IMR-90 (cell line): ENCODE results near the gene PKDCC. TPM values are rescaled to one million over a fixed set of nuclear protein-coding genes. Genes with fewer than 3 reads are reported as not detected.

Experiments
- ATAC-seq: fragments of 200-7000 bp; cut with Tn5 transposase; 2 replicates; pipeline ENCODE4 v1.9.1; 2020; ENCODE audit warnings: low read depth, mild to moderate bottlenecking, moderate library complexity
- BruUV-seq: library from RNA; stranded (reverse); fragments of 400-500 nt; replicated peaks from 2 replicates; lab custom pipeline; 2021; lab: Mats Ljungman, UMichigan
- CTCF ChIA-PET: fragments of 300-600 bp; formaldehyde crosslinking; extraction: SDS; loops from one replicate; lab custom pipeline; 2021; ENCODE audit warnings: antibody characterized with exemption; lab: Yijun Ruan, JAX
- POLR2A ChIA-PET: fragments of 300-600 bp; sonication (Branson Sonifier 250); formaldehyde crosslinking; loops from one replicate; lab custom pipeline; 2022; ENCODE audit warnings: antibody characterized with exemption; ENCODE audit not compliant: unreplicated experiment; lab: Charles Lee
- DNase-seq: peaks from one replicate; pipeline ENCODE4 v3.0.0; 2013
- H2AFZ ChIP-seq: replicated peaks from 2 replicates; pipeline ENCODE3; 2013; ENCODE audit warnings: low read length, mild to moderate bottlenecking; ENCODE audit not compliant: poor library complexity
- H2AK5ac ChIP-seq: 2 replicates; pipeline ENCODE4 v1.6.1; 2013; ENCODE audit warnings: low read depth, low read length, inconsistent platforms
- H2AK9ac ChIP-seq: replicated peaks from 2 replicates; pipeline ENCODE3; 2013; ENCODE audit warnings: mild to moderate bottlenecking, low read depth, low read length, moderate library complexity; ENCODE audit not compliant: poor library complexity
- H2BK120ac ChIP-seq: 2 replicates; pipeline ENCODE4 v1.6.1; 2013; ENCODE audit warnings: low read depth, low read length, inconsistent platforms
- H2BK15ac ChIP-seq: 3 replicates; pipeline ENCODE4 v1.6.1; 2013; ENCODE audit warnings: low read depth, low read length, inconsistent platforms
- H2BK20ac ChIP-seq: 2 replicates; pipeline ENCODE4 v1.6.1; 2013; ENCODE audit warnings: low read depth, mild to moderate bottlenecking, inconsistent platforms, low read length, moderate library complexity
- H2BK5ac ChIP-seq: 2 replicates; pipeline ENCODE4 v1.6.1; 2013; ENCODE audit warnings: mild to moderate bottlenecking, low read depth, low read length, inconsistent platforms; ENCODE audit not compliant: poor library complexity, severe bottlenecking
- H3K14ac ChIP-seq: replicated peaks from 2 replicates; pipeline ENCODE4 v1.6.1; 2013; ENCODE audit warnings: low read depth, low read length, inconsistent platforms
- H3K18ac ChIP-seq: 2 replicates; pipeline ENCODE4 v1.6.1; 2013; ENCODE audit warnings: low read depth, low read length, control low read depth
- H3K23ac ChIP-seq: 2 replicates; pipeline ENCODE4 v1.6.1; 2013; ENCODE audit warnings: low read depth, low read length, inconsistent platforms
- H3K27ac ChIP-seq: 2 replicates; pipeline ENCODE4 v1.5.1; 2013; ENCODE audit warnings: mild to moderate bottlenecking, control low read depth, low read length; ENCODE audit not compliant: insufficient read depth
- H3K27me3 ChIP-seq: 2 replicates; pipeline ENCODE4 v1.6.1; 2013; ENCODE audit warnings: low read length; ENCODE audit not compliant: control insufficient read depth, insufficient read depth
- H3K36me3 ChIP-seq: 2 replicates; pipeline ENCODE4 v1.6.1; 2013; ENCODE audit warnings: low read length, mixed read lengths; ENCODE audit not compliant: control insufficient read depth, insufficient read depth
- H3K4ac ChIP-seq: 2 replicates; pipeline ENCODE4 v1.6.1; 2013; ENCODE audit warnings: low read depth, low read length, inconsistent platforms
- H3K4me1 ChIP-seq: 2 replicates; pipeline ENCODE4 v1.6.1; 2013; ENCODE audit warnings: low read length, mixed read lengths; ENCODE audit not compliant: control insufficient read depth, insufficient read depth
- H3K4me2 ChIP-seq: 2 replicates; pipeline ENCODE4 v1.6.1; 2013; ENCODE audit warnings: low read depth, mild to moderate bottlenecking, control low read depth, low read length, moderate library complexity
- H3K4me3 ChIP-seq: 2 replicates; pipeline ENCODE4 v1.5.1; 2013; ENCODE audit warnings: low read depth, mild to moderate bottlenecking, control low read depth, low read length, moderate library complexity; ENCODE audit not compliant: insufficient read depth
- H3K56ac ChIP-seq: 2 replicates; pipeline ENCODE4 v1.6.1; 2013; ENCODE audit warnings: low read length, inconsistent platforms; ENCODE audit not compliant: insufficient read depth; ENCODE audit errors: extremely low read depth
- H3K79me1 ChIP-seq, 2 experiments: 2 replicates each; pipeline ENCODE4 v1.6.1; 2013; ENCODE audit warnings: low read length in 2 of 2, inconsistent platforms in 1 of 2, low read depth in 1 of 2
- H3K9ac ChIP-seq: 2 replicates; pipeline ENCODE4 v1.6.1; 2013; ENCODE audit warnings: low read depth, low read length, control low read depth
- H3K9me1 ChIP-seq: 2 replicates; pipeline ENCODE4 v1.6.1; 2013; ENCODE audit warnings: low read length, inconsistent platforms; ENCODE audit not compliant: insufficient read depth
- H3K9me3 ChIP-seq: 2 replicates; pipeline ENCODE4 v1.6.1; 2013; ENCODE audit warnings: low read length; ENCODE audit not compliant: control insufficient read depth, insufficient read depth
- H4K20me1 ChIP-seq: 2 replicates; pipeline ENCODE4 v1.6.1; 2013; ENCODE audit warnings: low read length, inconsistent platforms; ENCODE audit not compliant: insufficient read depth
- H4K5ac ChIP-seq: 2 replicates; pipeline ENCODE4 v1.6.1; 2013; ENCODE audit warnings: mild to moderate bottlenecking, low read depth, low read length, control low read depth
- H4K8ac ChIP-seq, 2 experiments: 2 replicates each; pipeline ENCODE4 v1.6.1; 2013; ENCODE audit warnings: low read depth in 2 of 2, low read length in 2 of 2, control low read depth in 1 of 2, inconsistent platforms in 1 of 2
- H4K91ac ChIP-seq: 2 replicates; pipeline ENCODE4 v1.6.1; 2013; ENCODE audit warnings: low read depth, low read length, inconsistent platforms; ENCODE audit not compliant: insufficient read depth
- CEBPB ChIP-seq: IDR thresholded peaks from 2 replicates; pipeline ENCODE4 v1.6.1; 2012; ENCODE audit warnings: low read depth, low read length, improper control_type of control experiment
- ELK1 ChIP-seq: fragments of 150-350 bp; IDR thresholded peaks from 2 replicates; pipeline ENCODE4 v1.6.1; 2016; ENCODE audit warnings: low read depth, mild to moderate bottlenecking, low read length, moderate library complexity, borderline replicate concordance
- FOS ChIP-seq: fragments of 150-350 bp; IDR thresholded peaks from 2 replicates; pipeline ENCODE4 v1.6.1; 2016; ENCODE audit warnings: low read depth, low read length
- MXI1 ChIP-seq: IDR thresholded peaks from 2 replicates; pipeline ENCODE4 v1.6.1; 2012; ENCODE audit warnings: low read depth, mild to moderate bottlenecking, low read length, moderate library complexity, borderline replicate concordance
- NFE2L2 ChIP-seq: fragments of 150-350 bp; IDR thresholded peaks from 2 replicates; pipeline ENCODE4 v1.6.1; 2016; ENCODE audit warnings: low read depth, mild to moderate bottlenecking, low read length
- POLR2A ChIP-seq: IDR thresholded peaks from 2 replicates; pipeline ENCODE4 v1.6.1; 2012; ENCODE audit warnings: mild to moderate bottlenecking, low read depth, low read length
- RAD21 ChIP-seq: IDR thresholded peaks from 2 replicates; pipeline ENCODE4 v1.6.1; 2012; ENCODE audit warnings: low read length, improper control_type of control experiment
- RCOR1 ChIP-seq: IDR thresholded peaks from 2 replicates; pipeline ENCODE4 v1.6.1; 2012; ENCODE audit warnings: mild to moderate bottlenecking, low read length, improper control_type of control experiment; ENCODE audit not compliant: insufficient replicate concordance
- SMC3 ChIP-seq: fragments of 150-350 bp; IDR thresholded peaks from 2 replicates; pipeline ENCODE4 v1.6.1; 2016; ENCODE audit warnings: low read depth, mild to moderate bottlenecking, antibody characterized with exemption, low read length, moderate library complexity
- WGBS, 2 experiments: methylation state at CpG; one replicate each; pipeline versions ENCODE4 v1.1.5 to v1.1.7; 2013; ENCODE audit warnings: missing lambda C conversion rate in 2 of 2; ENCODE audit not compliant: insufficient read length in 1 of 2; ENCODE audit errors: extremely low coverage in 2 of 2; 5-methylcytosine and 5-hydroxymethylcytosine counted together
- dilution Hi-C: fragments of 300-500 bp; cut with HindIII; formaldehyde crosslinking; loops from one replicate; pipeline ENCODE4 v1.14.3; 2018; ENCODE audit warnings: low sequenced_read_pairs; ENCODE audit not compliant: unreplicated experiment
- in situ Hi-C: fragments of 300-500 bp; cut with MboI; formaldehyde crosslinking; loops from 3 replicates; pipeline ENCODE4 v1.14.3; 2019; ENCODE audit warnings: low sequenced_read_pairs, inconsistent platforms, mixed read lengths
- intact Hi-C: fragments of 100-400 bp; cut with micrococcal nuclease; formaldehyde crosslinking; loops from 2 replicates; pipeline ENCODE4 v1.10.0; 2022
- polyA plus RNA-seq, 3 experiments: library from polyadenylated mRNA; depleted of rRNA; stranded (reverse); fragments of >200 nt; gene quantifications; 2 replicates each; pipeline ENCODE4 v1.2.3, GENCODE V29; 2012; ENCODE audit warnings: low replicate concordance in 1 of 3
- total RNA-seq: library from RNA; depleted of rRNA; stranded (reverse); fragments of >200 nt; gene quantifications from 2 replicates; pipeline ENCODE4 v1.2.3, GENCODE V29; 2012

PKDCC gene
- total and polyA plus RNA-seq, 2 of the 4 experiments (the other 2 are of a cell fraction) = 55.6 to 95.7 TPM

GRCh38 chr2:42084231-42084671, 36.4 kb downstream of the PKDCC start:
- no TSS peak for BruUV-seq
- Histone ChIP-seq H3K4me1 (peaks cover 14% of the 10 kb centered on the region), H3K14ac (peak overlapping the region; percentile 73), H3K79me1 (0 out of 4 replicates have a peak, but pooled peaks cover 0 to 2% of the 10 kb centered on the region in 2 experiments), H2AK9ac (peak overlapping the region; percentile 8), H4K5ac (peak overlapping the region; percentile 52), H3K4ac (peak overlapping the region; percentile 95), H3K9me1 (peaks cover 26% of the 10 kb centered on the region), H3K27ac (peak overlapping the region; percentile 80; the same call in 1 of the 2 replicates), H2BK20ac (peak overlapping the region; percentile 95), H2AFZ (peak overlapping the region; percentile 84), H3K9ac (no peak overlapping the region), H4K20me1 (no peaks in the 10 kb centered on the region; the same call in 1 of the 2 replicates), H2BK15ac (peak overlapping the region; percentile 63; the same call in 2 of the 3 replicates), H4K91ac (peak overlapping the region; percentile 94), H3K4me3 (no peak overlapping the region), H2BK5ac (peak overlapping the region; percentile 53), H3K56ac (peak overlapping the region; percentile 7; the same call in 1 of the 2 replicates), H3K4me2 (no peak overlapping the region; the same call in 1 of the 2 replicates), H3K18ac (peak overlapping the region; percentile 89), H3K36me3 (no peaks in the 10 kb centered on the region), H4K8ac (peak overlapping the region; percentile 34 to 73; a peak in 3 of 4 replicates), H3K9me3 (no peaks in the 10 kb centered on the region), H2BK120ac (peak overlapping the region; percentile 95), H2AK5ac (peak overlapping the region; percentile 97), H3K27me3 (no peaks in the 10 kb centered on the region), H3K23ac (peak overlapping the region; percentile 75)
- intact Hi-C loops = loop anchor here (1.0 to 5.0 kb wide), 3 partner anchors 19 to 152 kb away; no protein-coding TSS in a partner anchor
- WGBS, 2 experiments = 8% methylated on average over 2 of the region's 6 CpGs; no CpG with 5 or more reads in 1 of the 2 experiments
- peak; percentile 77 for ATAC-seq
- CTCF ChIA-PET = interaction anchor here (3.6 to 7.3 kb wide), 2 partner anchors 214 to 230 kb away, joined by 19 to 119 read pairs; no protein-coding TSS in a partner anchor
- peak; percentile 84 for DNase-seq
- dilution Hi-C loops = loop anchor here (25.0 kb wide), 1 partner anchor 197 kb away; no protein-coding TSS in a partner anchor
- in situ Hi-C loops = no loop called here
- TF ChIP-seq NFE2L2 (no peak), POLR2A (no peak), FOS (peak; percentile 10; the same call in 1 of the 2 replicates), MXI1 (no peak), ELK1 (no peak), CEBPB (no peak), RCOR1 (no peak), SMC3 (no peak), RAD21 (peak; percentile 21; the same call in 1 of the 2 replicates)
- POLR2A ChIA-PET = no interaction called here
